ENCODE data around the gene ALOX12B. TPM values are rescaled to one million over a fixed set of nuclear protein-coding genes. Genes with fewer than 3 reads are reported as not detected.

Gene ALOX12B
- total RNA-seq, 2 experiments from 2014 or later: 2.0 to 5.3 TPM

- H3K79me2 ChIP-seq (ENCODE audit: insufficient read depth, low read depth, low read length): no peaks in the 10 kb centered on the region
- no peaks in the 10 kb centered on the region for H3K9me3 ChIP-seq (ENCODE audit: low read length)
- H3K36me3 ChIP-seq (ENCODE audit: insufficient read depth, low read length): no peaks in the 10 kb centered on the region
- no peak for DNase-seq (ENCODE audit: low spot score)
- BruUV-seq (replicated peaks): no TSS peak
- TF ChIP-seq EZH2phosphoT487 (IDR thresholded peaks at IDR 0.05; ENCODE audit: borderline replicate concordance, low read depth, low read length) (no peak), CTCF (conservative IDR thresholded peaks at IDR 0.05; ENCODE audit: low read length) (no peak)
- no peaks in the 10 kb centered on the region for H3K9me2 ChIP-seq (ENCODE audit: insufficient read depth, low read length)
- H3K4me3 ChIP-seq (ENCODE audit: low read depth, low read length, poor library complexity, severe bottlenecking): no peak overlapping the region
- no peak overlapping the region for H2AFZ ChIP-seq (ENCODE audit: low read length)
- peaks cover 10% of the 10 kb centered on the region for H3K4me1 ChIP-seq (ENCODE audit: insufficient read depth, low read length, poor library complexity, severe bottlenecking)
- no peak overlapping the region for H3K4me2 ChIP-seq (ENCODE audit: low read length)
- POLR2A ChIA-PET: interaction anchor here (0.6 kb wide), 1 partner anchor 66 kb away, joined by 3 read pairs; no protein-coding TSS in a partner anchor
- intact Hi-C loops (cut with micrococcal nuclease; ENCODE audit: unreplicated experiment): no loop called here
- H3K27ac ChIP-seq (ENCODE audit: low read depth, low read length, poor library complexity, severe bottlenecking): no peak overlapping the region
- no peaks in the 10 kb centered on the region for H4K20me1 ChIP-seq (ENCODE audit: insufficient read depth, low read length)
- CTCF ChIA-PET (ENCODE audit: unreplicated experiment): no interaction called here
Measured at GRCh38 chr17:8051831-8052230, 35.7 kb downstream of the ALOX12B start.

- ChIA-PET POLR2A (no interaction called here), CTCF (ENCODE audit: unreplicated experiment) (no interaction called here)
- Histone ChIP-seq H3K4me3 (ENCODE audit: low read depth, low read length, poor library complexity, severe bottlenecking) (no peak overlapping the region), H3K4me2 (ENCODE audit: low read length) (no peak overlapping the region), H4K20me1 (ENCODE audit: insufficient read depth, low read length) (no peaks in the 10 kb centered on the region), H3K9me2 (ENCODE audit: insufficient read depth, low read length) (no peaks in the 10 kb centered on the region), H3K9me3 (ENCODE audit: low read length) (no peaks in the 10 kb centered on the region), H3K36me3 (ENCODE audit: insufficient read depth, low read length) (no peaks in the 10 kb centered on the region), H3K27ac (ENCODE audit: low read depth, low read length, poor library complexity, severe bottlenecking) (no peak overlapping the region), H3K79me2 (ENCODE audit: insufficient read depth, low read depth, low read length) (no peaks in the 10 kb centered on the region), H3K4me1 (ENCODE audit: insufficient read depth, low read length, poor library complexity, severe bottlenecking) (no peaks in the 10 kb centered on the region), H2AFZ (ENCODE audit: low read length) (no peak overlapping the region)
- no peak for TF ChIP-seq CTCF (conservative IDR thresholded peaks at IDR 0.05; ENCODE audit: low read length)
- TF ChIP-seq EZH2phosphoT487 (IDR thresholded peaks at IDR 0.05; ENCODE audit: borderline replicate concordance, low read depth, low read length): no peak
- BruUV-seq (replicated peaks): no TSS peak
- no peak for DNase-seq (ENCODE audit: low spot score)
- intact Hi-C loops (cut with micrococcal nuclease; ENCODE audit: unreplicated experiment): loop anchor here (10.0 kb wide), 1 partner anchor 224 kb away; no protein-coding TSS in a partner anchor
Measured at GRCh38 chr17:8048736-8049135, 38.8 kb downstream of the ALOX12B start.

GRCh38 chr17:8048236-8048635 lies 39.3 kb downstream of the ALOX12B start:
- POLR2A ChIA-PET: no interaction called here

More at GRCh38 chr17:8048236-8048635, 39.3 kb downstream of the ALOX12B start:
- Histone ChIP-seq H3K9me3 (ENCODE audit: low read length) (no peaks in the 10 kb centered on the region), H3K4me2 (ENCODE audit: low read length) (no peak overlapping the region), H3K79me2 (ENCODE audit: insufficient read depth, low read depth, low read length) (no peaks in the 10 kb centered on the region), H3K27ac (ENCODE audit: low read depth, low read length, poor library complexity, severe bottlenecking) (no peak overlapping the region), H3K4me3 (ENCODE audit: low read depth, low read length, poor library complexity, severe bottlenecking) (no peak overlapping the region), H4K20me1 (ENCODE audit: insufficient read depth, low read length) (no peaks in the 10 kb centered on the region), H2AFZ (ENCODE audit: low read length) (no peak overlapping the region), H3K9me2 (ENCODE audit: insufficient read depth, low read length) (no peaks in the 10 kb centered on the region), H3K4me1 (ENCODE audit: insufficient read depth, low read length, poor library complexity, severe bottlenecking) (no peaks in the 10 kb centered on the region), H3K36me3 (ENCODE audit: insufficient read depth, low read length) (no peaks in the 10 kb centered on the region)
- intact Hi-C loops (cut with micrococcal nuclease; ENCODE audit: unreplicated experiment): loop anchor here (10.0 kb wide), 1 partner anchor 223 kb away; no protein-coding TSS in a partner anchor
- TF ChIP-seq CTCF (conservative IDR thresholded peaks at IDR 0.05; ENCODE audit: low read length): no peak
- TF ChIP-seq EZH2phosphoT487 (IDR thresholded peaks at IDR 0.05; ENCODE audit: borderline replicate concordance, low read depth, low read length): no peak
- CTCF ChIA-PET (ENCODE audit: unreplicated experiment): no interaction called here
- no peak for DNase-seq (ENCODE audit: low spot score)
- no TSS peak for BruUV-seq (replicated peaks)
